Natural killer cell (primary cell): ENCODE data around the gene KRTAP2-1. TPM values are rescaled to one million over a fixed set of nuclear protein-coding genes. Genes with fewer than 3 reads are reported as not detected.
"Not testable (repeated sequence)": the region's sequence is repeated elsewhere in the genome, so short reads cannot be mapped to it uniquely, and the experiment has no call there.

Experiments
- ATAC-seq, 3 donors: fragments of 150-1000 bp in 2 of 3; fragments of 200-7000 bp in 1 of 3; cut with Tn5 transposase; 1 replicate in 1 of 3; 2 replicates in 2 of 3; pipeline ENCODE4 v1.10.0; 2021; ENCODE audit warnings: mild to moderate bottlenecking in 2 of 3, moderate library complexity in 2 of 3
- DNase-seq, 2 donors: peaks; one replicate each; pipeline versions ENCODE4 v3.0.0 to v3.0.0-alpha.2; 2013 to 2021; ENCODE audit warnings: mixed read lengths in 1 of 2
- H3K27ac ChIP-seq: one replicate; pipeline ENCODE4 v1.5.1; 2013; ENCODE audit warnings: mild to moderate bottlenecking, low read length
- H3K27me3 ChIP-seq: one replicate; pipeline ENCODE4 v1.6.1; 2013; ENCODE audit warnings: low read length; ENCODE audit not compliant: control insufficient read depth, insufficient read depth
- H3K36me3 ChIP-seq: one replicate; pipeline ENCODE4 v1.6.1; 2013; ENCODE audit warnings: low read length; ENCODE audit not compliant: control insufficient read depth, insufficient read depth
- H3K4me1 ChIP-seq: one replicate; pipeline ENCODE4 v1.6.1; 2013; ENCODE audit warnings: low read length; ENCODE audit not compliant: control insufficient read depth, insufficient read depth
- H3K4me3 ChIP-seq: one replicate; pipeline ENCODE4 v1.5.1; 2013; ENCODE audit warnings: low read length
- H3K9me3 ChIP-seq: one replicate; pipeline ENCODE4 v1.6.1; 2013; ENCODE audit warnings: low read length; ENCODE audit not compliant: control insufficient read depth, insufficient read depth
- H3K27ac Mint-ChIP-seq, 2 donors: one replicate each; pipeline ENCODE4 v1.8.0; 2022; ENCODE audit warnings: mild to moderate bottlenecking in 2 of 2, mixed read lengths in 2 of 2, moderate library complexity in 1 of 2
- H3K27me3 Mint-ChIP-seq, 2 donors: one replicate each; pipeline ENCODE4 v1.8.0; 2022; ENCODE audit warnings: low read depth in 2 of 2, mixed read lengths in 2 of 2
- H3K36me3 Mint-ChIP-seq: one replicate; pipeline ENCODE4 v1.8.0; 2022; ENCODE audit warnings: mixed read lengths
- H3K4me1 Mint-ChIP-seq, 2 donors: one replicate each; pipeline ENCODE4 v1.8.0; 2022; ENCODE audit warnings: mixed read lengths in 2 of 2
- H3K4me3 Mint-ChIP-seq: one replicate; pipeline ENCODE4 v1.8.0; 2022; ENCODE audit warnings: mild to moderate bottlenecking, moderate library complexity, mixed read lengths
- H3K9me3 Mint-ChIP-seq, 2 donors: one replicate each; pipeline ENCODE4 v1.8.0; 2022; ENCODE audit warnings: mixed read lengths in 2 of 2
- CTCF ChIP-seq: fragments of 200-600 bp; IDR thresholded peaks from one replicate; pipeline ENCODE4 v1.8.0; 2022; ENCODE audit warnings: antibody characterized with exemption
- WGBS: methylation state at CpG from one replicate; pipeline ENCODE4 v1.1.7; 2013; ENCODE audit warnings: missing lambda C conversion rate; ENCODE audit not compliant: insufficient coverage; 5-methylcytosine and 5-hydroxymethylcytosine counted together
- intact Hi-C: fragments of 100-400 bp; cut with micrococcal nuclease; formaldehyde crosslinking; loops from one replicate; pipeline ENCODE4 v1.14.2; 2022
- total RNA-seq, 4 donors: library from RNA; stranded (reverse); fragments of 120-200 nt in 1 of 4; gene quantifications; one replicate each; pipeline versions ENCODE4 v1.2.3 to v1.2.4, GENCODE V29; 2013 to 2022

Gene KRTAP2-1
- total RNA-seq, 3 donors from 2014 or later (not counting 1 experiment from before 2014, with no cell fraction given): not detected

GRCh38 chr17:41064301-41064700, 17.2 kb upstream of the KRTAP2-1 start:
- Mint-ChIP-seq H3K4me1 (no peaks in the 10 kb centered on the region), H3K27ac (no peak overlapping the region), H3K4me3 (no peak overlapping the region), H3K9me3 (no peaks in the 10 kb centered on the region), H3K36me3 (no peaks in the 10 kb centered on the region), H3K27me3 (peaks cover 7 to 19% of the 10 kb centered on the region in 2 donors)
- WGBS: no CpG with 5 or more reads among the region's 1 CpG
- intact Hi-C loops: no loop called here
- H3K27ac ChIP-seq: no peak overlapping the region
- no peaks in the 10 kb centered on the region for H3K4me1 ChIP-seq
- ATAC-seq (no peak), DNase-seq (no peak)
- no peaks in the 10 kb centered on the region for H3K36me3 ChIP-seq
- no peak for TF ChIP-seq CTCF
- H3K9me3 ChIP-seq: no peaks in the 10 kb centered on the region
- H3K27me3 ChIP-seq: no peaks in the 10 kb centered on the region
- H3K4me3 ChIP-seq: no peak overlapping the region

GRCh38 chr17:41063449-41063848, 16.3 kb upstream of the KRTAP2-1 start:
- Histone ChIP-seq H3K27ac (no peak overlapping the region), H3K9me3 (no peaks in the 10 kb centered on the region), H3K36me3 (no peaks in the 10 kb centered on the region), H3K4me3 (no peak overlapping the region), H3K27me3 (no peaks in the 10 kb centered on the region), H3K4me1 (no peaks in the 10 kb centered on the region)
- no CpG with 5 or more reads among the region's 4 CpGs for WGBS
- no peaks in the 10 kb centered on the region for H3K4me1 Mint-ChIP-seq
- no peak overlapping the region for H3K27ac Mint-ChIP-seq
- ATAC-seq (no peak), DNase-seq (no peak)
- H3K4me3 Mint-ChIP-seq: no peak overlapping the region
- H3K36me3 Mint-ChIP-seq: no peaks in the 10 kb centered on the region
- peaks cover 9 to 28% of the 10 kb centered on the region in 2 donors for H3K27me3 Mint-ChIP-seq
- TF ChIP-seq CTCF: no peak
- no peaks in the 10 kb centered on the region for H3K9me3 Mint-ChIP-seq
- intact Hi-C loops: no loop called here

GRCh38 chr17:41061964-41062363, 14.8 kb upstream of the KRTAP2-1 start:
- Mint-ChIP-seq H3K9me3 (peaks cover 2 to 3% of the 10 kb centered on the region in 2 donors), H3K27ac (no peak overlapping the region), H3K36me3 (no peaks in the 10 kb centered on the region), H3K4me3 (no peak overlapping the region), H3K4me1 (no peaks in the 10 kb centered on the region), H3K27me3 (peaks cover 14 to 38% of the 10 kb centered on the region in 2 donors)
- intact Hi-C loops: no loop called here
- no peak overlapping the region for H3K4me3 ChIP-seq
- ATAC-seq (no peak), DNase-seq (no peak)
- H3K27ac ChIP-seq: no peak overlapping the region
- WGBS: 100% methylated on average over 1 of the region's 1 CpG
- no peak for TF ChIP-seq CTCF
- no peaks in the 10 kb centered on the region for H3K4me1 ChIP-seq
- no peaks in the 10 kb centered on the region for H3K36me3 ChIP-seq
- no peaks in the 10 kb centered on the region for H3K27me3 ChIP-seq
- no peaks in the 10 kb centered on the region for H3K9me3 ChIP-seq

GRCh38 chr17:41060052-41060604, 13.0 kb upstream of the KRTAP2-1 start, which contains the start of gene KRTAP2-3:
Gene KRTAP2-3 (minus strand): TSS chr17:41060114. CDS start chr17:41060050, 64 bp downstream.
- H3K27ac Mint-ChIP-seq: no peak within 1 kb of the TSS
- H3K27me3 ChIP-seq: no peaks in the 10 kb centered on the region
- no peak for TF ChIP-seq CTCF
- no peak for ATAC-seq
- no peak within 1 kb of the TSS for H3K4me3 ChIP-seq
- 75% methylated on average over 6 of the region's 6 CpGs for WGBS
- no peak within 1 kb of the TSS for H3K27ac ChIP-seq
- H3K4me1 ChIP-seq: no peaks in the 10 kb centered on the region
- DNase-seq: no peak
- no peaks in the 10 kb centered on the region for H3K36me3 Mint-ChIP-seq
- no peaks in the 10 kb centered on the region for H3K9me3 ChIP-seq
- H3K36me3 ChIP-seq: no peaks in the 10 kb centered on the region
- intact Hi-C loops: no loop called here
- H3K4me1 Mint-ChIP-seq: no peaks in the 10 kb centered on the region
- H3K9me3 Mint-ChIP-seq: peaks cover 2 to 3% of the 10 kb centered on the region in 2 donors
- no peak within 1 kb of the TSS for H3K4me3 Mint-ChIP-seq
- H3K27me3 Mint-ChIP-seq: peaks cover 14 to 44% of the 10 kb centered on the region in 2 donors

GRCh38 chr17:41059276-41060051, 12.3 kb upstream of the KRTAP2-1 start:
- H3K4me1 ChIP-seq, H3K36me3 ChIP-seq, H3K9me3 Mint-ChIP-seq, H3K27ac Mint-ChIP-seq, H3K4me3 ChIP-seq, H3K27ac ChIP-seq, intact Hi-C loops, H3K27me3 ChIP-seq, H3K4me1 Mint-ChIP-seq, H3K4me3 Mint-ChIP-seq, H3K9me3 ChIP-seq, H3K36me3 Mint-ChIP-seq, ATAC-seq, DNase-seq: not testable (repeated sequence)
- WGBS: 59% methylated on average over 11 of the region's 31 CpGs
- peaks cover 14 to 46% of the 10 kb centered on the region in 2 donors for H3K27me3 Mint-ChIP-seq
